ENCODE measurements around the gene GARIN6.
"Not testable (repeated sequence)": the region's sequence is repeated elsewhere in the genome, so short reads cannot be mapped to it uniquely, and the experiment has no call there.

Gene GARIN6

DNA sequence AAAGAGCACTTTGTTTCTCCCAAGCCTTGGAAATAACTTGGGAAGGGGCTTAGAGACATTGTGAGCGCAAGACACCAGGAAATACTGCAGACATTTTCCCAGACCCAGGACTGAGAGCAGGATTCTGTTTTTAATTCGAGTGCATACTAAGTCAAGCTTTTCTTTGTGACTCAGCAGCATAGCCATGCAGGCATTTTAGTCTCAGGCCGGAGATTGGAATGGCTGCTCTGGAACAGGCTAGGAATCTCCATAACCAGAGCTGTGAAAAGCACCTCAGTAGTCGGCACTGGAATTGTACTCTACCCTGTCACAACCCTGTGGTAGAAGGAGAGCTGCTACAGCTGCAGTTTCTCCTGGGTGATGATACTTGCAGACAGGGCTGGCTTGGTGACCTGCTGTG is 28.9 kb upstream of the GARIN6 start:
- Histone ChIP-seq H2BK5ac (ENCODE audit: low read length) (no peak overlapping the region), H3K4me2 (ENCODE audit: low read length) (no peak overlapping the region), H2BK120ac (ENCODE audit: low read depth, low read length) (no peak overlapping the region), H2BK15ac (replicated peaks; ENCODE audit: low read depth) (no peak overlapping the region), H3K27ac (ENCODE audit: low read depth, low read length) (no peak overlapping the region), H4K5ac (ENCODE audit: low read length) (no peak overlapping the region), H3K4me1 (ENCODE audit: control insufficient read depth, low read depth, low read length) (no peaks in the 10 kb centered on the region), H3K4ac (ENCODE audit: low read depth, low read length) (no peak overlapping the region), H3K18ac (ENCODE audit: low read length) (no peak overlapping the region), H4K8ac (ENCODE audit: low read depth, low read length) (no peak overlapping the region), H3K23ac (ENCODE audit: low read length) (no peak overlapping the region), H3K79me2 (ENCODE audit: control insufficient read depth, insufficient read depth, low read length) (no peaks in the 10 kb centered on the region), H3K79me1 (ENCODE audit: low read length) (no peaks in the 10 kb centered on the region), H3K36me3 (ENCODE audit: control insufficient read depth, insufficient read depth, low read length) (no peaks in the 10 kb centered on the region), H3K56ac (ENCODE audit: low read length) (no peak overlapping the region), H2AK5ac (ENCODE audit: low read length) (no peak overlapping the region), H3K27me3 (ENCODE audit: insufficient read depth, low read length, poor library complexity) (no peaks in the 10 kb centered on the region), H3K4me3 (ENCODE audit: low read length) (no peak overlapping the region), H3K9ac (ENCODE audit: low read length) (no peak overlapping the region)
- DNase-seq = peak; percentile 23
- WGBS (ENCODE audit: extremely low coverage, insufficient coverage, low lambda C conversion rate) = no CpG with 5 or more reads among the region's 4 CpGs

DNA sequence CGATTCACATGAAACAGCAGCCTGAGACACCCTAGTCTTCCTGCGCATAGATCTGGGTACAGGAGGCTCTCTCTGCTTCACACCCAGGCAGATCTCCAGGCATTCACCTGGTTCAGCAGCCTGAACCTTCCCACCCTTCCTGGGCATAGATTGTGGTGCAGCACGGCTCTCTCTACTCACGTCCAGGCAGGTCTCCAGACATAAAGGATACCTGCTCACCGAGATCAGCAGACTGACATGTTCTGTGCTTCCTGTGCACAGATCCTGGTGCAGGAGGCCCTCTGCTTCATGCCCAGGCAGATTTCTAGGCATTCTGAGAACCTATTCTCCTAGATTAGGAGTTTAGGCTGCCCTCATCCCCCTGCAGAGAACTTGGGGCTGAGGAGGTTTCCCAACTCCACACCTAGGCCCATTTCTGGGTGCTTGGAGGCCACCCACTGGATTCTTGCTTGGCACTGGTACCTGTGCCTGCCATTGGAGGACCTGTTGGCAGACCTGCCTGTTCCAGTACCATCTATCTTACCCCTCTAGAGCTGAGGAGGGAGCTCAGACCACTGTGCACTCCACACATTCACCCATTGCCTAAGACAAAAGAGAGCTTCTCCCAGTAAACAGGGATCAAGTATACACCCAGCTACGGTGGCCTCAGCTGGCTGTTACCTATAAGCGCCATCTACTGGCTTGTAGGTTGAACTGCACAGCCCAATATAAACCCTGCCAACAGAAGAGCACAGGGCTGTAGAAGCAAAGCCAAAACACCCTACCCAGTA is 28.0 kb upstream of the GARIN6 start:
- Histone ChIP-seq H2BK120ac (ENCODE audit: low read depth, low read length) (no peak overlapping the region), H4K8ac (ENCODE audit: low read depth, low read length) (no peak overlapping the region), H3K4me3 (ENCODE audit: low read length) (no peak overlapping the region), H3K4me1 (ENCODE audit: control insufficient read depth, low read depth, low read length) (no peaks in the 10 kb centered on the region), H3K79me2 (ENCODE audit: control insufficient read depth, insufficient read depth, low read length) (no peaks in the 10 kb centered on the region), H2BK5ac (ENCODE audit: low read length) (no peak overlapping the region), H3K79me1 (ENCODE audit: low read length) (no peaks in the 10 kb centered on the region), H4K5ac (ENCODE audit: low read length) (peak overlapping the region; percentile 29), H3K4ac (ENCODE audit: low read depth, low read length) (no peak overlapping the region), H3K56ac (ENCODE audit: low read length) (peak overlapping the region; percentile 44), H3K18ac (ENCODE audit: low read length) (no peak overlapping the region), H2BK15ac (replicated peaks; ENCODE audit: low read depth) (no peak overlapping the region), H3K27me3 (ENCODE audit: insufficient read depth, low read length, poor library complexity) (no peaks in the 10 kb centered on the region), H3K9ac (ENCODE audit: low read length) (no peak overlapping the region), H3K27ac (ENCODE audit: low read depth, low read length) (no peak overlapping the region), H2AK5ac (ENCODE audit: low read length) (no peak overlapping the region), H3K23ac (ENCODE audit: low read length) (no peak overlapping the region), H3K4me2 (ENCODE audit: low read length) (no peak overlapping the region), H3K36me3 (ENCODE audit: control insufficient read depth, insufficient read depth, low read length) (no peaks in the 10 kb centered on the region)
- DNase-seq = peak; percentile 74
- WGBS (ENCODE audit: extremely low coverage, insufficient coverage, low lambda C conversion rate) = no CpG with 5 or more reads among the region's 7 CpGs

- Histone ChIP-seq H3K27me3 (ENCODE audit: insufficient read depth, low read length, poor library complexity) (no peaks in the 10 kb centered on the region), H3K4me1 (ENCODE audit: control insufficient read depth, low read depth, low read length) (no peaks in the 10 kb centered on the region), H3K9ac (ENCODE audit: low read length) (no peak overlapping the region), H3K4ac (ENCODE audit: low read depth, low read length) (no peak overlapping the region), H2BK120ac (ENCODE audit: low read depth, low read length) (no peak overlapping the region), H3K79me2 (ENCODE audit: control insufficient read depth, insufficient read depth, low read length) (no peaks in the 10 kb centered on the region), H2AK5ac (ENCODE audit: low read length) (no peak overlapping the region), H3K18ac (ENCODE audit: low read length) (no peak overlapping the region), H3K27ac (ENCODE audit: low read depth, low read length) (no peak overlapping the region), H2BK15ac (replicated peaks; ENCODE audit: low read depth) (no peak overlapping the region), H2BK5ac (ENCODE audit: low read length) (no peak overlapping the region), H4K8ac (ENCODE audit: low read depth, low read length) (no peak overlapping the region), H3K79me1 (ENCODE audit: low read length) (no peaks in the 10 kb centered on the region), H3K4me3 (ENCODE audit: low read length) (no peak overlapping the region), H3K23ac (ENCODE audit: low read length) (no peak overlapping the region), H3K56ac (ENCODE audit: low read length) (no peak overlapping the region), H3K4me2 (ENCODE audit: low read length) (no peak overlapping the region), H4K5ac (ENCODE audit: low read length) (no peak overlapping the region), H3K36me3 (ENCODE audit: control insufficient read depth, insufficient read depth, low read length) (no peaks in the 10 kb centered on the region)
- DNase-seq = no peak
These were observed 27.4 kb upstream of the GARIN6 start for GRCh38 chr12:99620159-99620479.

DNA sequence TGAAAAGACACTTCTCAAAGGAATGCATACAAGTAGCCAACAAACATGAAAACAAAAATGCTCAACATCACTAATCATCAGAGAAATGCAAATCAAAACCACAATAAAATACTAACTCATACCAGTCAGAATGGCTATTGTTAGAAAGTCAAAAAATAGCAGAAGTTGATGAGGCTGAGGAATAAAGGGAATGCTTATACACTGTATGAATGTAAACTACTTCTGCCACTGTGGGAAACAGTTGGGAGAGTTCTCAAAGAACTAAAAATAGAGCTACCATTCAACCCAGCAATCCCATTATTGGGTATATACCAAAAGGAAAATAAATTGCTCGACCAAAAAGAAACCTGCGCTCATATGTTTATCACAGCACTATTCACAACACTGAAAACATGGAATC is 23.0 kb upstream of the GARIN6 start:
- H2BK120ac ChIP-seq (ENCODE audit: low read depth, low read length); H3K56ac ChIP-seq (ENCODE audit: low read length); H3K27me3 ChIP-seq (ENCODE audit: insufficient read depth, low read length, poor library complexity); H3K4ac ChIP-seq (ENCODE audit: low read depth, low read length); H3K23ac ChIP-seq (ENCODE audit: low read length); H3K18ac ChIP-seq (ENCODE audit: low read length); H3K79me1 ChIP-seq (ENCODE audit: low read length); H2BK5ac ChIP-seq (ENCODE audit: low read length); H3K4me1 ChIP-seq (ENCODE audit: control insufficient read depth, low read depth, low read length); H3K27ac ChIP-seq (ENCODE audit: low read depth, low read length); H3K36me3 ChIP-seq (ENCODE audit: control insufficient read depth, insufficient read depth, low read length); DNase-seq; H2AK5ac ChIP-seq (ENCODE audit: low read length); H4K5ac ChIP-seq (ENCODE audit: low read length); H2BK15ac ChIP-seq (replicated peaks; ENCODE audit: low read depth); H3K9ac ChIP-seq (ENCODE audit: low read length); H4K8ac ChIP-seq (ENCODE audit: low read depth, low read length); H3K4me2 ChIP-seq (ENCODE audit: low read length); H3K4me3 ChIP-seq (ENCODE audit: low read length); H3K79me2 ChIP-seq (ENCODE audit: control insufficient read depth, insufficient read depth, low read length): not testable (repeated sequence)
- no CpG with 5 or more reads among the region's 2 CpGs for WGBS (ENCODE audit: extremely low coverage, insufficient coverage, low lambda C conversion rate)

DNA sequence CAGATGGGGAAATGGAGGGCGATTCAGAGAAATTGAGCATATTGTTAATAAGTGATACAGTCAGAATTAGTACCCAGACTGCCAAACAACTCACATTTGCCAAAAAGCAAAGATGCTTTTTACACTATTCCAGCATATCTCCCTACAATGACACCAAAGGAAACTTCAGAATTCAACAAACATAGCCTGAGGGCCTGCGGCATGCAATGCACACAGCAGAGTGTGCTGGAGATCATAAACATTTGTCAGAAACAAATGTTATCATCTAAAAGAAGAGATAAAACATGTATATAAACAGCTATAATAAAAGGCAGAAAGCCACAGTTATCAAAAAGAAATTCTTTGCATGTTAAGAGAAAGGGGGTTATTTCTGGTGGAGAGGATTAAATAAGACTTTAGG is 20.1 kb upstream of the GARIN6 start:
- no peak overlapping the region for H3K18ac ChIP-seq (ENCODE audit: low read length)
- H2BK15ac ChIP-seq (replicated peaks; ENCODE audit: low read depth) = no peak overlapping the region
- H2BK5ac ChIP-seq (ENCODE audit: low read length) = no peak overlapping the region
- no peak overlapping the region for H3K4ac ChIP-seq (ENCODE audit: low read depth, low read length)
- H3K56ac ChIP-seq (ENCODE audit: low read length) = no peak overlapping the region
- H3K23ac ChIP-seq (ENCODE audit: low read length) = no peak overlapping the region
- WGBS (ENCODE audit: extremely low coverage, insufficient coverage, low lambda C conversion rate) = no CpG with 5 or more reads among the region's 2 CpGs
- no peak overlapping the region for H4K5ac ChIP-seq (ENCODE audit: low read length)
- no peak overlapping the region for H3K4me3 ChIP-seq (ENCODE audit: low read length)
- H3K4me1 ChIP-seq (ENCODE audit: control insufficient read depth, low read depth, low read length) = no peaks in the 10 kb centered on the region
- no peaks in the 10 kb centered on the region for H3K36me3 ChIP-seq (ENCODE audit: control insufficient read depth, insufficient read depth, low read length)
- H3K9ac ChIP-seq (ENCODE audit: low read length) = no peak overlapping the region
- H3K79me1 ChIP-seq (ENCODE audit: low read length) = no peaks in the 10 kb centered on the region
- no peak overlapping the region for H2AK5ac ChIP-seq (ENCODE audit: low read length)
- no peak overlapping the region for H3K27ac ChIP-seq (ENCODE audit: low read depth, low read length)
- H3K4me2 ChIP-seq (ENCODE audit: low read length) = no peak overlapping the region
- no peak for DNase-seq
- no peak overlapping the region for H2BK120ac ChIP-seq (ENCODE audit: low read depth, low read length)
- no peaks in the 10 kb centered on the region for H3K79me2 ChIP-seq (ENCODE audit: control insufficient read depth, insufficient read depth, low read length)
- no peaks in the 10 kb centered on the region for H3K27me3 ChIP-seq (ENCODE audit: insufficient read depth, low read length, poor library complexity)
- H4K8ac ChIP-seq (ENCODE audit: low read depth, low read length) = no peak overlapping the region

- no CpG with 5 or more reads among the region's 2 CpGs for WGBS (ENCODE audit: extremely low coverage, insufficient coverage, low lambda C conversion rate)
- H3K23ac ChIP-seq (ENCODE audit: low read length) = no peak overlapping the region
These were observed 2.9 kb upstream of the GARIN6 start for GRCh38 chr12:99644629-99645028.

More at GRCh38 chr12:99644629-99645028, 2.9 kb upstream of the GARIN6 start:
- Histone ChIP-seq H3K4me3 (ENCODE audit: low read length) (no peak overlapping the region), H2AK5ac (ENCODE audit: low read length) (no peak overlapping the region), H2BK120ac (ENCODE audit: low read depth, low read length) (no peak overlapping the region), H3K36me3 (ENCODE audit: control insufficient read depth, insufficient read depth, low read length) (no peaks in the 10 kb centered on the region), H2BK5ac (ENCODE audit: low read length) (no peak overlapping the region), H3K79me2 (ENCODE audit: control insufficient read depth, insufficient read depth, low read length) (no peaks in the 10 kb centered on the region), H3K18ac (ENCODE audit: low read length) (no peak overlapping the region), H3K4me2 (ENCODE audit: low read length) (no peak overlapping the region), H3K4me1 (ENCODE audit: control insufficient read depth, low read depth, low read length) (no peaks in the 10 kb centered on the region), H3K56ac (ENCODE audit: low read length) (no peak overlapping the region), H4K8ac (ENCODE audit: low read depth, low read length) (no peak overlapping the region), H3K27ac (ENCODE audit: low read depth, low read length) (no peak overlapping the region), H3K27me3 (ENCODE audit: insufficient read depth, low read length, poor library complexity) (no peaks in the 10 kb centered on the region), H3K9ac (ENCODE audit: low read length) (no peak overlapping the region), H2BK15ac (replicated peaks; ENCODE audit: low read depth) (no peak overlapping the region), H4K5ac (ENCODE audit: low read length) (no peak overlapping the region), H3K79me1 (ENCODE audit: low read length) (no peaks in the 10 kb centered on the region), H3K4ac (ENCODE audit: low read depth, low read length) (no peak overlapping the region)
- DNase-seq = no peak
